GM19455 (cell line): ENCODE measurements around the gene LRFN2.

Experiments
- ATAC-seq: cut with Tn5 transposase; IDR thresholded peaks from one replicate; pipeline ENCODE4 v1.9.1; 2021; ENCODE audit not compliant: unreplicated experiment

The LRFN2 gene

GRCh38 chr6:40386200-40386599, 201.0 kb downstream of the LRFN2 start:
- no peak for ATAC-seq

DNA sequence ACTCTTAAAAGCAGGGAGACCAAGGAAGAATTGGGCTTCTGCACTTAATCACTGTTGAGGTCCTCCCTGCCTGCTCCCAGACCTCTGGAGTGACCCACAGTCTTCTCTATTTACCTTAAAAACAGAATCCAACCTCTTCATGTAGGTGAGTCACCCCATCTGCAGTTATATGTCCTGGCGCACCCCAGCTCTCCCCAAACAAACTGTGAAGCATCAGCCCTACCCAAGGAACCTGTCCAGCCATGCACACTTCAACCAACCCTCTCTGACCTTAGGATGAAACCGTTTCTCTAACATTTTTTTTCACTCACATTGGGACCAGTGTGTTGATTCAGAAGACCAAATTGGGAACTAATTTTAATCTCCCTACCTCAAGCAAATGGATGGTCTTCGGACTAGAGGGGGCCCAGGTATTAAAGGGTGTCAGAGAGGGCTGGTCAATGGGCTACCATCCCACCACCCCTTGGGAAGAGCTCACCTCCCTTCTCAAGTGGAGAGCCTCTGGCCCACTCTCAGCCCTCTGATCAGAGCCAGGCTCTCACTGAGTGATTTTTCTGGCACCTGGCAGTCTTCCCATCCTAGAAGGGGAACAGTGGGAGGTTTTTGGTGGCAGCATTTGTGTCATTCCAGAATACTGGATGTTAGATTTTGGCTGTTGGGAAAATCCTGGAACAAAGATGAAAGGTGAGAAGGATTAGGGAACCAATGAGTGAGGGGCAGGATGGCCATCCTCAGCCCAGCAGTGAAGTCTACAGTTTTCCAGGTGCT, 203.6 kb downstream of the LRFN2 start:
- ATAC-seq, result no peak

DNA sequence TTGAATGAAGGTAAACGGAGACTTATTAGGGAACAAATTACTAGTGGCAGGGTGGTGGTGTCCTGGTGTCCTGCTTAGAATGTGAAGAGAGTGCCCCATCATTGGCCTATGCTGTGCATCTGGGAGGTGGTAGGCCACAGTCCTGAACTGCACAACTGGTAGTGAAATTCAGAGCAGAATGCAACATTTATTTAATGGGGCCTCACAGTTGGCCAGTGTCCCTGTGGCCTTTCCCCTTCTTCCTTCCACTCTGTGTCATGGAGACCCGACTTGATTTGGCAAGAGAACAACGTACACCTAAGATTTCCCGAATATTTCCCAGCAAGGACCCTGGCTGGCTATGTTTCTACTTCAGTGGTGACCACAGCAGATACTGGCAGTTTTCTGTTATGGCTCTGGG, 206.9 kb downstream of the LRFN2 start:
- no peak for ATAC-seq

GRCh38 chr6:40379811-40380210, 207.4 kb downstream of the LRFN2 start:
- no peak for ATAC-seq

DNA sequence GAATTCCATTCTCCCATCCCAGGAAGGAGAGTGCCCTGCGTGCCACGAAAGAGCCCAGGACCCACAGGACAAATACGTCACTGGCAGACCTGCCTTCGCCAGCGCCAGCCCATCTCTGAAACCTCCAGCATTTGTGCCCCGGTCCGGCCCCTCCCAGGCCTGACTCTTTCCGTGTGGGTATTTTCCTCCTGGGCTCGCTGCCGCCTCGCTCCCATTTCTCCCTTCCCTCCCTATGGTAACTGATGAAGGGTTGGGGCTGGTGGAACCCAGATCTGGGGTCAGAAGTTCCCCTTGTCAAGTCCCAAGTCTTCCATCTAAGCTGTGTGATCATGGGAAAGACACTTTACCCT, 208.5 kb downstream of the LRFN2 start:
- no peak for ATAC-seq

- ATAC-seq, result no peak
Measured at GRCh38 chr6:40378071-40378724, 209.0 kb downstream of the LRFN2 start.

DNA sequence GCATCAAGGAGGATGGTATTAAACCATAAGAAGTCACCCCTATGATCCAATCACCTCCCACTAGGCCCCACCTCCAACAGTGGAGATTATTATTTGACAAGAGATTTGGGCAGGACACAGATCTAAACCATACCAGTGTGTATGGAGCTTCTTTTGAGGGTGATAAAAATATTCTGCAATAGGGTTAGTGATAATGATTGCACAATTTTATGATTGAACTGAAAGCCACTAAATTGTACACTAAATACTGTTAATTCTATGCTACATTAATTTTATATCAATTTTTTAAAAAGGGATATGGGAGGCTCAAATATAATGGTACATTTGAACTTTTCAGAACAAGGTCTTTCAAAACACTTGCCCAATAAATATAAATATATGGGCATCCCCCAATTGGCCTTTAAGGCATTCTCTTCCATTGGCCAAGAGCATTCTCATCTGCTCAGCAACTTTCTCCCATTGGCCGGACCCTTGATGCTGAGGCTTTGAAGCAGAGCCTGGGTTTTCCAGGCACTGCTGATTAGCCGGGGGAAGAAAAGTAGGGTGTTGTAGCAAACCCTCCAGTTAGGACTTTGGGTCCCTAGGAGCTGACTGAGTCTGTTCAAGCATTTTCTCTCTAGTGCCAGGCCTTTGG, 209.9 kb downstream of the LRFN2 start:
- no peak for ATAC-seq

- ATAC-seq, result no peak
Measured at GRCh38 chr6:40376113-40376650, 211.0 kb downstream of the LRFN2 start.

- no peak for ATAC-seq
Measured at GRCh38 chr6:40373267-40373666, 213.9 kb downstream of the LRFN2 start.

GRCh38 chr6:40371621-40372020, 215.5 kb downstream of the LRFN2 start:
- no peak for ATAC-seq

GRCh38 chr6:40371095-40371494, 216.1 kb downstream of the LRFN2 start:
- no peak for ATAC-seq

DNA sequence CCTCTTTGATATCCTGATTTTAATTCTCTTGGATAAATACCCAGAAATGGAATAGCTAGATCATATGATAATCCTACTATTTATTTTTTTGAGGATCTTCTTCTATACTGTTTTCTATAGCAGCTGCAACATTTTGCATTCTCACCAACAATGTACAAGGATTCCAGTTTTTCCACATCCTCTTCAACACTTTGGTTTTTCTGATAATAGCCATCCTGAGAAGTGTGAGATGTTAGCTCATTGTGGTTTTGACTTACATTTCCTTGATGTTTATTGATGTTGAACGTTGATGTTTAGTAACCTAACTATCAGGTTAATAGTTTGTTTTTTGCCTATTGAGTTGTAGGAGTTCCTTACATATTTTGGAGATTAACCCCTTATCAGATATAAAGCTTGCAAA, 217.3 kb downstream of the LRFN2 start:
- no peak for ATAC-seq

GRCh38 chr6:40369042-40369441, 218.1 kb downstream of the LRFN2 start:
- no peak for ATAC-seq

GRCh38 chr6:40362859-40363258, 224.3 kb downstream of the LRFN2 start:
- ATAC-seq, result no peak

DNA sequence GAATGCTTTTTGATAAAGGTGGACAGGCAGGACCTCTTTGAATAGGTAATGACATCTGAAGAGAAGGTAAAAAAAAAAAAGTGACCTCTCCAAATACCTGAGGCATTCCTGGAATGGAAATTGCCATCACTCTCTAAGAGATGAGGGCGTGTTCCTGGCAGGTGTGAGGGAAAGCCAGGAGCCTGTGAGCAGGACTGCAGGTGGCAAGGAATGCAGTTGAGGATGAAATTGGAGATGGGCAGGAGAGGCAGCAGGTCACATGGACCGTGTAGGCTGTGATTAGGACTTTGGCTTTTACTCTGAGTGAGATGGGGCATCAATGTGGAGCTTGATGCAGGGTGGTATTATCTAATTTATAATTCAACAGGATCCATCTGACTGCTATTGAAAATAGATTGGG, 227.4 kb downstream of the LRFN2 start:
- ATAC-seq, result no peak

GRCh38 chr6:40358473-40359460, 228.4 kb downstream of the LRFN2 start:
- ATAC-seq, result no peak

DNA sequence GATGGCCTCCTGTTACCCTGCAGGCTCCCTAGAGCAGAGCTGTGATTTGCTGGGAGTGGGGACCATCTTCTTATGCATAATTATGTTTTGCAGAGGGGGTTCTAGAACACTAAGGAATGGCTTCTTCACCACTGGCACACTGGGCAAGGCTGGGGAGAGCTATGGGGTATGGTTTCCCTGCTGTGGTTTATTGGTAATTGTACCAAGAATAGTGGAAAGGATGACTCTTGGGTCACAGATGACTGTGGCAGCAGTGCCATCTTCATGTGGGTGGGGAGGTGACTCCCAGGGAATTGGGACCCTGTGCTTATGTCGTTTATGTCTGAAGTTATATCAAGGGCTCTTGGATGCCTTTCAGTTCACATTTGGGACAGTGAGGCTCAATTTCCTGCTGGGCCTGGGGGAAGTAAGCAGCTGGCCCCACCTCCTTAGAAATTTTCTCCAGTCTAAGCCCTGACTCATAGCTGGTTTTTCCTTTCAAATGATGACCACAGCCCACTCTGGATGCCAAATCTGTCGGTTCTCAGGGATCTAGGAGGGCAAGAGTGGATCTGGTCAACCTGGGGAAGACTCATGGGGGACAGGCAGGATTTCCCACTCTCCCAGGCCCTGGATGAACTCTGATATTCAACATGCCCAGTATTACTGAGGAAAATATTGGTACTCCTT, 230.8 kb downstream of the LRFN2 start:
- no peak for ATAC-seq

GRCh38 chr6:40355532-40355931, 231.6 kb downstream of the LRFN2 start:
- ATAC-seq, result no peak

DNA sequence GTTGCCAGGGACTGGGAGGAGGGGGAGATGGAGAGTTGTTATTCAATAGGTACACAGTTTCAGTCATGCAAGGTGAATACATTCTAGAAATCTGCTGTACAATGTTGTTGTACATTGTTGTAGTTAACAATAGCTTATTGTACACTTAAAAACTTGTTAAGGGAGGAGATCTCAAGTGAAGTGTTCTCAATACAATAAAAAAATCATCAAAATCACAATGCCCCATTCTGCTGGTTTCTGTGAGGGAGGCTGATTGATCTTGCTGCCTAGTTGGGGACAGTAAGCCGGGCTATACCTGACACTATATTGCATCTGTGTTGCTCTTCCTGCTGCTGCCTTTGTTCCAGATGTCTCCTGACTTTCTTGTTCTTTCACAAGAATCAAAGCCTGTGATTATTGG, 232.1 kb downstream of the LRFN2 start:
- ATAC-seq, result no peak

DNA sequence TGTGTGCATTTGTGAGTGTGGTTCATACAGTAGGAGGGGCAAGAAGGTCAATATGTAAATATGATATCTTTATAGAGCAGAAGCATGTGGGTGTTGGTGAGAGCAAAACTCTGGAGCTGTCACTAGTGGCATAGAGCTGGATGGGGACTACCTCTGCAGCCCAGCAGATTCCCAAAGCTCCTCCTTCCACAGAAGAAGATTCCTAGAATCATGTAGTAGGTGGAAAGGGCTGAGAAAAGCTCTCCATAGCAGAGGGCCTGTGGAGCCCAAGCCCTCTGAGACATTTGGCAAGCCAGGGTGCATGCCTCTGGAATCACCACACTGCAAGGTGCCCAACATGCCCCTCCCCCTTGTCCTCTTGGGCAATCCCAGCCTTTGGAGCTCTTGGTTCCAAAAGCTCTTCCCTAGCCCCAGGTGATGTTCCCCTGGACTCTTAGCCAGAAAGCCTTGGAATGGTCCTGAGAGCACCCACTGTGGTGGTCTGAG, 233.2 kb downstream of the LRFN2 start:
- no peak for ATAC-seq
